ENCODE results near the gene ADAT2.

- TF ChIP-seq CTCF (IDR thresholded peaks at IDR 0.05; ENCODE audit: insufficient read depth, low read length, poor library complexity, severe bottlenecking): no peak
- TF ChIP-seq EZH2phosphoT487 (conservative IDR thresholded peaks at IDR 0.05; ENCODE audit: low read length): no peak
These were observed 54.8 kb downstream of the ADAT2 start for GRCh38 chr6:143395699-143396098.
